ENCODE results near the gene P3H1. TPM values are rescaled to one million over a fixed set of nuclear protein-coding genes. Genes with fewer than 3 reads are reported as not detected.
A peak's percentile ranks its signal among the peaks of the same experiment; 100 is the strongest.

Gene P3H1
- total RNA-seq, 1 experiment from 2014 or later = 22.8 TPM

DNA sequence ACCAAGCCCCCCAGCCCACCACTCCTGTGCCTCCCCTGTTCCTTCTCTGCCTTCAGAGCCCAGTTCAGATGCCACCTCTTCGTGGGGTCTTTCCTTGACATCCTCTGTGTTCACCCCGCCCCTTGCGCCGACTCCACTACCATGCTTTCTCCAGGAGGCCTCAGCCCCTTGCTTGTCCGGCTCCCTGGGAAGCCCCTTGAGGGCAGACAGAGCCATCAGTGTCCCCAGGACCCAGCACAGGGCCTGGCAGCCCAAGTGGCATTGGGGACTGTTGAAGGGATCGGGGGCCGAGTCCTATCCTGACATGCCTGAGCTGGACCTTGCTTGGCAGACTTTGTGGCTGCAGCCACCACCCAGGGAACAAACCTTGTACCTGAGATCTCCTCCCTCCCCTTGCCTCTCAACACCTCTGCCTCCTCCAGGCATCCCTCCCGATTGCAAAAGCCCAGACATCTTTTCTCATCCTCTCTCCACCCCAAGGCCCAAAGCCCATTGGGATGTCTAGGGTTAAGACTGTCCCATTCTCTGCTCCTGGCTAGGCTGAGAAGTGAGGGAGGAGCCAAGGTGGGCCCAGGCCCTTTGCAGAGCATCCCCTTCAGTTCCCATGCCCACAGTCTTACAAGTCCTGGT is 30.1 kb downstream of the P3H1 start:
- no peaks in the 10 kb centered on the region for H3K36me3 ChIP-seq (ENCODE audit: low read depth)
- BruUV-seq (replicated peaks) = no TSS peak
- no peaks in the 10 kb centered on the region for H3F3A ChIP-seq (ENCODE audit: insufficient read depth, low read depth)
- H2AFZ ChIP-seq = no peak overlapping the region
- TF ChIP-seq, protein P1, sequence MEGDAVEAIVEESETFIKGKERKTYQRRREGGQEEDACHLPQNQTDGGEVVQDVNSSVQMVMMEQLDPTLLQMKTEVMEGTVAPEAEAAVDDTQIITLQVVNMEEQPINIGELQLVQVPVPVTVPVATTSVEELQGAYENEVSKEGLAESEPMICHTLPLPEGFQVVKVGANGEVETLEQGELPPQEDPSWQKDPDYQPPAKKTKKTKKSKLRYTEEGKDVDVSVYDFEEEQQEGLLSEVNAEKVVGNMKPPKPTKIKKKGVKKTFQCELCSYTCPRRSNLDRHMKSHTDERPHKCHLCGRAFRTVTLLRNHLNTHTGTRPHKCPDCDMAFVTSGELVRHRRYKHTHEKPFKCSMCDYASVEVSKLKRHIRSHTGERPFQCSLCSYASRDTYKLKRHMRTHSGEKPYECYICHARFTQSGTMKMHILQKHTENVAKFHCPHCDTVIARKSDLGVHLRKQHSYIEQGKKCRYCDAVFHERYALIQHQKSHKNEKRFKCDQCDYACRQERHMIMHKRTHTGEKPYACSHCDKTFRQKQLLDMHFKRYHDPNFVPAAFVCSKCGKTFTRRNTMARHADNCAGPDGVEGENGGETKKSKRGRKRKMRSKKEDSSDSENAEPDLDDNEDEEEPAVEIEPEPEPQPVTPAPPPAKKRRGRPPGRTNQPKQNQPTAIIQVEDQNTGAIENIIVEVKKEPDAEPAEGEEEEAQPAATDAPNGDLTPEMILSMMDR (conservative IDR thresholded peaks at IDR 0.05) = no peak
- TF ChIP-seq EZH2 (IDR thresholded peaks at IDR 0.05; ENCODE audit: low read depth) = no peak
- H3K27ac ChIP-seq = no peak overlapping the region
- POLR2A ChIA-PET (ENCODE audit: unreplicated experiment) = no interaction called here
- no peaks in the 10 kb centered on the region for H4K20me1 ChIP-seq (ENCODE audit: insufficient read depth)
- no peak for DNase-seq
- no peak overlapping the region for H3K4me3 ChIP-seq
- no peaks in the 10 kb centered on the region for H3K9me2 ChIP-seq (ENCODE audit: insufficient read depth)
- CTCF ChIA-PET = no interaction called here
- H3K4me2 ChIP-seq = no peak overlapping the region
- no peaks in the 10 kb centered on the region for H3K4me1 ChIP-seq (replicated peaks; ENCODE audit: insufficient read depth)
- H3K9me3 ChIP-seq (ENCODE audit: insufficient read depth, low read depth) = no peaks in the 10 kb centered on the region
- H3K79me2 ChIP-seq (ENCODE audit: low read depth) = no peaks in the 10 kb centered on the region
- no peaks in the 10 kb centered on the region for H3K27me3 ChIP-seq (ENCODE audit: insufficient read depth, low read depth)
- intact Hi-C loops (cut with micrococcal nuclease; ENCODE audit: unreplicated experiment) = no loop called here

DNA sequence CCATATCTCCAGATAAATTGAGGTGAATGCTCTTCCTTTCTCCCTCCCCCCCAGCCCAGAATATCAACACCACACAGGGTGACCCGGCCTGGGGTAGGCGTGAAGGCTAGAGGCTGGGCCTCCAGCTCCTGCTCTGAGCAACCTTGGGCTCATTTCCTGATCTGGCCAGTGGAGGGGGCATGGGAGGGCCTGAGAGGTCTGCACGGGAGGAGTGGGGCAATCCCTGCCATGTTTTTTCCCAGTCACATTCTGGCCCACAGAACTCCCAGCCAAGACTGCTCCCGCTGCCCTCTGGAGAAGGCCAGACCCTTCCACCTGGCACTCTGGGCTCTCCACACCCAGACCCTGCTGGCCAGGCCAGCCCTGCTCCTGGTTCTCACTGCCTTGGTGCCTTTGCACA is 30.7 kb downstream of the P3H1 start:
- no peak overlapping the region for H3K27ac ChIP-seq
- CTCF ChIA-PET = interaction anchor here (0.6 kb wide), 1 partner anchor 52 kb away, joined by 3 read pairs; no protein-coding TSS in a partner anchor
- H2AFZ ChIP-seq = no peak overlapping the region

DNA sequence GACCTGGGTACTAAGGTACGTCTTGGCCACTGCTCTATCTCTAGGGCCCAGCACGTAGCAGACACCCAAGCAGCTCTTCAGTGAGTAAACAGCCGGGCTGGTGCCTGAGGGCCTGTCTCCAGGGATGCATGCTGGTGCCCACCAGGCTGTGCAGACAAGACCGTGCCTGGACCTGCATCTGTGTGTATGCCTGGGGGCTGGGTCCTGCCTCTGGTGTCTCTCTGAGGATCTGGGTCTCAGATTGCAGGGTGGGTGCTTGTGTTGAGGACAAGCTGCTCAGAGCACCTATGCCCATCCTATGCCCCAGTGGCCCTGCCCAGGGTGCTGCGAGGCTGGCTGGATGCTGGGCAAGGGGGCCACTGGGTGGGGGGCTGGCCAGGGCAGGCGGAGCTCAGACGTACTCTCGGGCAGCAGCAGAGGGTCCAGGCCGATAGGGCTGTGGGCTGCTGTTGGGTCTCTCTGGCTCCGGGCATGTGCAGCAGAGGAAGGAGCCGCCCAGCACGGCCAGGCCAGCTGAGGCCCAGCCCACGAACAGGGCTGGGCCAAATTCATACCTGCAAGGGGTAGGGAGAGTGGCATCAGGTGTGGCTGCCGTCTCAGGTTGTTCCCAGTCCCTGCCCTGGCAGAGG is 31.2 kb downstream of the P3H1 start:
- POLR2A ChIA-PET (ENCODE audit: unreplicated experiment) = interaction anchor here (0.7 kb wide), 1 partner anchor 76 kb away, joined by 5 read pairs; no protein-coding TSS in a partner anchor

More for the DNA sequence above, 30.7 kb downstream of the P3H1 start:
- no peaks in the 10 kb centered on the region for H3K27me3 ChIP-seq (ENCODE audit: insufficient read depth, low read depth)
- H3K9me2 ChIP-seq (ENCODE audit: insufficient read depth) = no peaks in the 10 kb centered on the region
- H3K9me3 ChIP-seq (ENCODE audit: insufficient read depth, low read depth) = no peaks in the 10 kb centered on the region
- POLR2A ChIA-PET (ENCODE audit: unreplicated experiment) = interaction anchor here (0.7 kb wide), 1 partner anchor 76 kb away, joined by 5 read pairs; no protein-coding TSS in a partner anchor
- no peaks in the 10 kb centered on the region for H3F3A ChIP-seq (ENCODE audit: insufficient read depth, low read depth)
- intact Hi-C loops (cut with micrococcal nuclease; ENCODE audit: unreplicated experiment) = no loop called here
- H3K4me1 ChIP-seq (replicated peaks; ENCODE audit: insufficient read depth) = no peaks in the 10 kb centered on the region
- H4K20me1 ChIP-seq (ENCODE audit: insufficient read depth) = no peaks in the 10 kb centered on the region
- DNase-seq = peak in 1 of 2 experiments; percentile 35
- TF ChIP-seq, protein P1 (conservative IDR thresholded peaks at IDR 0.05) = no peak; the same call in 1 of the 2 replicates
- TF ChIP-seq EZH2 (IDR thresholded peaks at IDR 0.05; ENCODE audit: low read depth) = no peak
- no peak overlapping the region for H3K4me2 ChIP-seq
- BruUV-seq (replicated peaks) = no TSS peak
- H3K4me3 ChIP-seq = no peak overlapping the region
- no peaks in the 10 kb centered on the region for H3K36me3 ChIP-seq (ENCODE audit: low read depth)
- no peaks in the 10 kb centered on the region for H3K79me2 ChIP-seq (ENCODE audit: low read depth)

More for the DNA sequence above, 31.2 kb downstream of the P3H1 start:
- no peak overlapping the region for H3K27ac ChIP-seq
- no peak overlapping the region for H3K4me2 ChIP-seq
- H3K4me3 ChIP-seq = no peak overlapping the region
- H3K9me3 ChIP-seq (ENCODE audit: insufficient read depth, low read depth) = no peaks in the 10 kb centered on the region
- CTCF ChIA-PET = interaction anchor here (0.6 kb wide), 1 partner anchor 52 kb away, joined by 3 read pairs; no protein-coding TSS in a partner anchor
- TF ChIP-seq EZH2 (IDR thresholded peaks at IDR 0.05; ENCODE audit: low read depth) = no peak
- TF ChIP-seq, protein P1 (conservative IDR thresholded peaks at IDR 0.05) = no peak
- no peaks in the 10 kb centered on the region for H3K36me3 ChIP-seq (ENCODE audit: low read depth)
- no peaks in the 10 kb centered on the region for H3K4me1 ChIP-seq (replicated peaks; ENCODE audit: insufficient read depth)
- intact Hi-C loops (cut with micrococcal nuclease; ENCODE audit: unreplicated experiment) = no loop called here
- H3K79me2 ChIP-seq (ENCODE audit: low read depth) = no peaks in the 10 kb centered on the region
- H4K20me1 ChIP-seq (ENCODE audit: insufficient read depth) = no peaks in the 10 kb centered on the region
- H3F3A ChIP-seq (ENCODE audit: insufficient read depth, low read depth) = no peaks in the 10 kb centered on the region
- BruUV-seq (replicated peaks) = no TSS peak
- no peaks in the 10 kb centered on the region for H3K27me3 ChIP-seq (ENCODE audit: insufficient read depth, low read depth)
- peak in 1 of 2 experiments; percentile 17 for DNase-seq
- no peaks in the 10 kb centered on the region for H3K9me2 ChIP-seq (ENCODE audit: insufficient read depth)
- no peak overlapping the region for H2AFZ ChIP-seq
